Measurements from ENCODE around the gene ELMO2.

The ELMO2 gene

DNA sequence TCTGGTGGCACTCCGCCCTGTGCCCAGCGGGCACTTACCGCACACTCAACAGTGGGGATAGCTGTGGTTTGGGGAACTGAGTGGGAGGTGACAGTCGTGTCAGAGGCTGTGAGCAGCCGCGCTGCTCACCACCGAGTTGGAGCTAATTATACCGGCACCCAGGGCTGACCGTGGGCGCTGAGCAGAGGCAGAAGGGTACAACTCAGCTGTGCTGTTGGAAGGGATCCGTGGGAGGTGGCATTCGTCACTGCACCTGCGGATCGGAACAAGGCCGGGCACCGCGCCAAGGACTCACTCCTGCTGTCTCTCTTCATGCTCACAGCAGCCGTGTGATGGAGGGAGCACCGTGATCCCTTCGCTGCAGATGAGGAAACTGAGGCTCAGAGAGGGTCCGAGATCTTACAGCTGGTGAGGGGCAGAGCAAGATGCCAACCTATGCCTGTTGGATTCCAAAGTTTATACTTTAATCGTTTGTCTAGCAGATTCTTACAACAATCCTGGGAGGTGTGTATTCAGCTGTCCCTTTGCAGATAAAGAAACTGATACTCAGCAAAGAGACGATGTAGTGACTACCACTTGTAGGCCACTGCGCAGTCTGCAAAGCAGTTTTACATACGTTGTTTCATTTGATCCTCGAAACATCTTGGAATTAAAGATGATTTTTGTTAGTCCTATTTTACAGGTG lies 713 bp upstream of the ELMO2 start:
- H3K9me3 ChIP-seq (ENCODE audit: insufficient read depth, low read length): no peaks in the 10 kb centered on the region
- H3K27me3 ChIP-seq (ENCODE audit: insufficient read depth, insufficient read length): peaks cover 8% of the 10 kb centered on the region
- TF ChIP-seq YY1 (IDR thresholded peaks at IDR 0.05; ENCODE audit: insufficient read depth, insufficient read length) (no peak), ZNF274 (IDR thresholded peaks at IDR 0.05; ENCODE audit: low read depth, low read length) (no peak), SUZ12 (IDR thresholded peaks at IDR 0.05; ENCODE audit: extremely low read depth, insufficient read depth, insufficient read length) (no peak)
- H3K4me1 ChIP-seq (ENCODE audit: insufficient read depth, insufficient read length): peaks cover 10% of the 10 kb centered on the region
- H3K36me3 ChIP-seq (ENCODE audit: insufficient read depth, insufficient read length, low read length): peaks cover 17% of the 10 kb centered on the region
- DNase-seq (ENCODE audit: low read depth, low spot score): no peak
- H3K4me3 ChIP-seq (ENCODE audit: insufficient read length, low read depth): peak overlapping the region; percentile 55
- peak overlapping the region; percentile 75 for H3K9ac ChIP-seq (ENCODE audit: insufficient read length, low read depth)

DNA sequence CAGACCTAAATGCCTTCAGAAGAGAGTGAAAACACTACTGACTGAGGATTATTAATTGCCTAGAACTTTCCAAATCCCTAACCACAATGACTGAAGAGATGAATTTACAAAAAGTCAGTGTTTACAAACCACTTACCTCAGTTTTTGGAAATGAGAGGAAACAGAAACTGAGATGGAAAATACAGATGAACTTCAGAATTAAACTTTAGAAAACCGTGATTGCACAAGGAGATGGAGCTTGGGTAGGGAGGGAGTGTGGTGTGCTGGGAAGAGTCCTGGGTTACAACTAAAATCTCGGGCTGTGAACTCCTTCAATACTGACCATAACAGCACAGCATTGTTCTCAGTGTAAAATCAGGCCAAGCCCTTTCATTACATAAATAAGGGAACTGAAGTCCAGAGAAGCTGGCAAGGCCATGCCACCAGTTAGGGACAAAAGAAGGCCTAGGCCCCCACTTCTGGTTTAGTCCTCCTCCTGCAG lies 4.0 kb downstream of the ELMO2 start:
- H3K9ac ChIP-seq (ENCODE audit: insufficient read length, low read depth): no peak overlapping the region
- peaks cover 7% of the 10 kb centered on the region for H3K4me1 ChIP-seq (ENCODE audit: insufficient read depth, insufficient read length)
- H3K36me3 ChIP-seq (ENCODE audit: insufficient read depth, insufficient read length, low read length): peaks cover 48% of the 10 kb centered on the region
- no peak for DNase-seq (ENCODE audit: low read depth, low spot score)
- TF ChIP-seq ZNF274 (IDR thresholded peaks at IDR 0.05; ENCODE audit: low read depth, low read length) (no peak), SUZ12 (IDR thresholded peaks at IDR 0.05; ENCODE audit: extremely low read depth, insufficient read depth, insufficient read length) (no peak), YY1 (IDR thresholded peaks at IDR 0.05; ENCODE audit: insufficient read depth, insufficient read length) (no peak)
- peaks cover 4% of the 10 kb centered on the region for H3K27me3 ChIP-seq (ENCODE audit: insufficient read depth, insufficient read length)
- H3K9me3 ChIP-seq (ENCODE audit: insufficient read depth, low read length): no peaks in the 10 kb centered on the region
- H3K4me3 ChIP-seq (ENCODE audit: insufficient read length, low read depth): no peak overlapping the region

DNA sequence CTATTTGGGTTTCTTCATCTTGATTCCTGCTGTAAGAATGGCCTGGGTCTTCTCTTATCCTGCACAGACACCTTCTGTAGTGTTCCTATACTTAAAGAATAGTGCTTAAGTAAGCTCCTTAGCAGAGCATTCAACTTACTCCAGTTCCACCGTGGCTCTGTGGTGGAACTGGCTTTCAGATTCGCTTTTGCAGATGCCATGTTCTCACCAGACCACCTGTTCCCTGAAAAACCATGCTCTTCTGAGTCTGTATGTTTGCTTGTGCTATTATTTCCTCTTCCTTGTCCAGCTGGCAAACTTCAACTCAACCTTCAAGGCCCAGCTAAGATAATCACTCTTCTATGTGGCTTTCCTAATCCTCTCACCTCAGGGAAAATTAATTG lies 4.9 kb downstream of the ELMO2 start:
- Histone ChIP-seq H3K4me1 (ENCODE audit: insufficient read depth, insufficient read length) (peaks cover 3% of the 10 kb centered on the region), H3K9ac (ENCODE audit: insufficient read length, low read depth) (no peak overlapping the region), H3K9me3 (ENCODE audit: insufficient read depth, low read length) (no peaks in the 10 kb centered on the region), H3K36me3 (ENCODE audit: insufficient read depth, insufficient read length, low read length) (peaks cover 57% of the 10 kb centered on the region), H3K4me3 (ENCODE audit: insufficient read length, low read depth) (no peak overlapping the region), H3K27me3 (ENCODE audit: insufficient read depth, insufficient read length) (no peaks in the 10 kb centered on the region)
- DNase-seq (ENCODE audit: low read depth, low spot score): no peak
- no peak for TF ChIP-seq YY1 (IDR thresholded peaks at IDR 0.05; ENCODE audit: insufficient read depth, insufficient read length)
- no peak for TF ChIP-seq SUZ12 (IDR thresholded peaks at IDR 0.05; ENCODE audit: extremely low read depth, insufficient read depth, insufficient read length)
- TF ChIP-seq ZNF274 (IDR thresholded peaks at IDR 0.05; ENCODE audit: low read depth, low read length): no peak

DNA sequence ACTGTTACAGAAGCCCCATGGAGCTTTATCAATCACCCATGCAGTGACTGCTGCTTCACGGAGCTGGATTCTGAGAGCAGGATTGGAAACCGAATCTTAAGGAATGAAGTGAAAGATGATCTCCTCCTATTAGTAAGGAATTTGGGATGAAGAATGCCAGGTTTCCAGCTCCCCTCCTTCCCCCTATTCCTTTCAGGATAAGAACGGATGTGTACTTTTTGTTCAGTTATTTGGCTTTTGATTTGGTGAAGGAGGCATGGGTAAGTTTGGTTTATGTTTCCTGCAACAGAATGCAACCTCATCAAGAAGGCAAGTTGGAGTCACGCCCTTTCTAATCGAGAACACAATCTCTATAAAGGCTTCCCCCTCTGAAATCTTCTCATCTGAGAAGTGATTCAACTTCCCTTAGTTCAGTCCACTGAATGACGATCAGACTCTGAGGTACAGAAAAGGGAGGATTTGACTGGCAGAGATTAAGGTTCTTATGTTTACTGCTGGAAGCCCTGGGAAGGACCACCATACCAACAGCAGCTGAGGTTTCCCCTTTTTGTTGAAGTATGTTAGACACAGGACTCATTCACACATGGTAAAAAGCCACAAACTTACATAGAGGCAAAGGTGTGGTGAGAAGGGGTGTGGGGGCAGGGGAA lies 5.5 kb downstream of the ELMO2 start:
- Histone ChIP-seq H3K36me3 (ENCODE audit: insufficient read depth, insufficient read length, low read length) (peaks cover 59% of the 10 kb centered on the region), H3K9ac (ENCODE audit: insufficient read length, low read depth) (no peak overlapping the region), H3K4me1 (ENCODE audit: insufficient read depth, insufficient read length) (peaks cover 3% of the 10 kb centered on the region), H3K4me3 (ENCODE audit: insufficient read length, low read depth) (no peak overlapping the region), H3K27me3 (ENCODE audit: insufficient read depth, insufficient read length) (no peaks in the 10 kb centered on the region), H3K9me3 (ENCODE audit: insufficient read depth, low read length) (no peaks in the 10 kb centered on the region)
- TF ChIP-seq YY1 (IDR thresholded peaks at IDR 0.05; ENCODE audit: insufficient read depth, insufficient read length) (no peak), ZNF274 (IDR thresholded peaks at IDR 0.05; ENCODE audit: low read depth, low read length) (no peak), SUZ12 (IDR thresholded peaks at IDR 0.05; ENCODE audit: extremely low read depth, insufficient read depth, insufficient read length) (no peak)
- no peak for DNase-seq (ENCODE audit: low read depth, low spot score)

DNA sequence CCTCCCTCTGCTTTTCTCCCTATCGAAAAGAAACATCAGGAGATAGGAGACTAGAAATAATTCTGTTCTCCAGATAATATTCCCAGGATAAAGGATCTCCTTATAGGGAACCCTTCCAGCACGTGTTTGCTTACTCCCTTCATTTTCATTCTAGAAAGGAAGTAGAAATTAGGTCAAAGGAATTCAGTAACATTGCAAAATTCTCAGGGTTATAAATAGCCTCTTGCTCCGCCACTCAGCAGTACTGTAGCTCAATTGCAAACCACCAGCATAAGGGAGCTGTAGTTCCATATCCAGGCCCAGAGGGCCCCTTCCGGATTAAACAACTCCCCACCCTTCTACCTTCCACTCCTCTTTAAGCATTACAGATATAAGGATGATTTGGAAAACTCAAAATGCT lies 6.2 kb downstream of the ELMO2 start:
- Histone ChIP-seq H3K9me3 (ENCODE audit: insufficient read depth, low read length) (no peaks in the 10 kb centered on the region), H3K27me3 (ENCODE audit: insufficient read depth, insufficient read length) (no peaks in the 10 kb centered on the region), H3K4me1 (ENCODE audit: insufficient read depth, insufficient read length) (peaks cover 3% of the 10 kb centered on the region), H3K36me3 (ENCODE audit: insufficient read depth, insufficient read length, low read length) (peaks cover 65% of the 10 kb centered on the region), H3K9ac (ENCODE audit: insufficient read length, low read depth) (no peak overlapping the region), H3K4me3 (ENCODE audit: insufficient read length, low read depth) (no peak overlapping the region)
- DNase-seq (ENCODE audit: low read depth, low spot score): no peak
- TF ChIP-seq ZNF274 (IDR thresholded peaks at IDR 0.05; ENCODE audit: low read depth, low read length) (no peak), SUZ12 (IDR thresholded peaks at IDR 0.05; ENCODE audit: extremely low read depth, insufficient read depth, insufficient read length) (no peak), YY1 (IDR thresholded peaks at IDR 0.05; ENCODE audit: insufficient read depth, insufficient read length) (no peak)

DNA sequence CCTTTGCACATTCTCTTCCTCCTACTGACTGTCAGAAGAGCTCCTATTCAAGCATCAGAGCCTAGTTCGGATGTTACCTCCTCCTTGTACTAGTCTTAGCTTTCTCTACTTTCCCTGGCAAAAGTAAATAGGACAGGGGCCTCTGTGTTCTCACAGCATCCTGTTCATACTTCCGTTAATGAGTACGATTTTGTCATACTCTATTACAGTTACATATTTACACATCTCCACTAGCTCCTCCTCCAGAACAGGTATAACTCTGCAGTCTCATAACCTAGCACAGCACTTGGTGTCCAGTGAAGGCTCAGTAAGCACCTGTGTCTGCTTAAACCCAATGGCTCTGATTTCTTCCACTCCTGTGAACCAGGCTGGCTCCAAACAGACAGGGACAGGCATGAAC lies 7.0 kb downstream of the ELMO2 start:
- no peak for DNase-seq (ENCODE audit: low read depth, low spot score)
- Histone ChIP-seq H3K9ac (ENCODE audit: insufficient read length, low read depth) (no peak overlapping the region), H3K4me3 (ENCODE audit: insufficient read length, low read depth) (no peak overlapping the region), H3K4me1 (ENCODE audit: insufficient read depth, insufficient read length) (no peaks in the 10 kb centered on the region), H3K36me3 (ENCODE audit: insufficient read depth, insufficient read length, low read length) (peaks cover 71% of the 10 kb centered on the region), H3K27me3 (ENCODE audit: insufficient read depth, insufficient read length) (no peaks in the 10 kb centered on the region), H3K9me3 (ENCODE audit: insufficient read depth, low read length) (no peaks in the 10 kb centered on the region)
- no peak for TF ChIP-seq YY1 (IDR thresholded peaks at IDR 0.05; ENCODE audit: insufficient read depth, insufficient read length)
- TF ChIP-seq ZNF274 (IDR thresholded peaks at IDR 0.05; ENCODE audit: low read depth, low read length): no peak
- no peak for TF ChIP-seq SUZ12 (IDR thresholded peaks at IDR 0.05; ENCODE audit: extremely low read depth, insufficient read depth, insufficient read length)

DNA sequence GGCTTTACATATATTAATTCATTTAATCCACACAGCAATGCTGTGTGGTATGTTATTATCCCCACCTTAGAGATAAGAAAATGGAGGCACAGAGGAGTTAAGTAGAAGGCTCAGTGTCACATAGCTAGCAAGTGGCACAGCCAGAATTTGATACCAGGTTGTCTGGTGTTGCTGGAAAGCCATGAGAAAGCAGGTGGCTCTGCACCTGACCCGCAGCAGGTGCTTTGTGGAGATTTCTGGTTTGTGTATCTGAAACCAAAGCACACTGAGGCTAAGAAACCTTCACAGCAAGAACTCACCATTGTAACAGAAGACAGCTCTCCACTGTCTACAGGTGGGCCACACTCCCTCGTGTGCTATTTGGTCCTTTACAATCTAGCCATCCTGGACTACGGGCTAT lies 7.5 kb downstream of the ELMO2 start:
- Histone ChIP-seq H3K4me1 (ENCODE audit: insufficient read depth, insufficient read length) (no peaks in the 10 kb centered on the region), H3K4me3 (ENCODE audit: insufficient read length, low read depth) (no peak overlapping the region), H3K36me3 (ENCODE audit: insufficient read depth, insufficient read length, low read length) (peaks cover 72% of the 10 kb centered on the region), H3K9me3 (ENCODE audit: insufficient read depth, low read length) (no peaks in the 10 kb centered on the region), H3K27me3 (ENCODE audit: insufficient read depth, insufficient read length) (no peaks in the 10 kb centered on the region), H3K9ac (ENCODE audit: insufficient read length, low read depth) (no peak overlapping the region)
- TF ChIP-seq ZNF274 (IDR thresholded peaks at IDR 0.05; ENCODE audit: low read depth, low read length): no peak
- TF ChIP-seq YY1 (IDR thresholded peaks at IDR 0.05; ENCODE audit: insufficient read depth, insufficient read length): no peak
- TF ChIP-seq SUZ12 (IDR thresholded peaks at IDR 0.05; ENCODE audit: extremely low read depth, insufficient read depth, insufficient read length): no peak
- DNase-seq (ENCODE audit: low read depth, low spot score): no peak
